ENCODE data around the gene OR2T4.

The OR2T4 gene, protein sequence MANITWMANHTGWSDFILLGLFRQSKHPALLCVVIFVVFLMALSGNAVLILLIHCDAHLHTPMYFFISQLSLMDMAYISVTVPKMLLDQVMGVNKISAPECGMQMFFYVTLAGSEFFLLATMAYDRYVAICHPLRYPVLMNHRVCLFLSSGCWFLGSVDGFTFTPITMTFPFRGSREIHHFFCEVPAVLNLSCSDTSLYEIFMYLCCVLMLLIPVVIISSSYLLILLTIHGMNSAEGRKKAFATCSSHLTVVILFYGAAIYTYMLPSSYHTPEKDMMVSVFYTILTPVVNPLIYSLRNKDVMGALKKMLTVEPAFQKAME

GRCh38 chr1:248361121-248361715 is at the start of gene OR2T4:
OR2T4 (plus strand) TSS chr1:248361665; CDS start chr1:248361665, 0 bp downstream.
- Histone ChIP-seq H3K4me2 (ENCODE audit: low read length) (no peak within 1 kb of the TSS), H3K27ac (ENCODE audit: low read depth, low read length, poor library complexity, severe bottlenecking) (no peak within 1 kb of the TSS)

DNA sequence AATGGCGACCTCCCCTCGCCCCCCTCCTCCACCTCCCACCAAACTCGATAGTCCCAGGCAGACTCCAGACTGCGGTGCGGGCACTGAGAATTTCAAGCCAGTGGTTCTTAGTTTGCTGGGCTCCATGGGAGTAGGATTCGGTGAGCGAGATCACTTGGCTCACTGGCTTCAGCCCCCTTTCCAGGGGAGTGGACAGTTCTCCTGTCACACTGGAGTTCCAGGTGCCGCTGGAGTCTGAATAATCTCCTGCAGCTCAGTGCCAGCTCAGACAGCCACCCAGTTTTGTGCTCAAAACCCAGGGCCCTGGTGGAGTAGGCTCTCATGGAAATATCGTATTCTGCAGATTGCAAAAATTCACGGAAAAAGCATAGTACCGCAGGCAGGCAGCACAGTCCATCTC is 44.7 kb upstream of the OR2T4 start:
- Histone ChIP-seq H2AFZ (ENCODE audit: low read length) (no peak overlapping the region), H3K4me1 (ENCODE audit: insufficient read depth, low read length, severe bottlenecking) (no peaks in the 10 kb centered on the region), H3K36me3 (ENCODE audit: insufficient read depth, low read length) (no peaks in the 10 kb centered on the region), H3K27ac (ENCODE audit: low read depth, low read length, poor library complexity, severe bottlenecking) (no peak overlapping the region), H3K4me3 (ENCODE audit: low read depth, low read length, poor library complexity, severe bottlenecking) (no peak overlapping the region), H3K9me2 (ENCODE audit: low read depth, low read length) (no peaks in the 10 kb centered on the region), H3K27me3 (ENCODE audit: insufficient read depth, low read length) (no peaks in the 10 kb centered on the region), H3K9me3 (ENCODE audit: low read length) (no peaks in the 10 kb centered on the region), H4K20me1 (ENCODE audit: insufficient read depth, low read length) (no peaks in the 10 kb centered on the region), H3K79me2 (ENCODE audit: insufficient read depth, low read length) (no peaks in the 10 kb centered on the region), H3F3A (ENCODE audit: insufficient read depth, low read length) (no peaks in the 10 kb centered on the region), H3K9ac (ENCODE audit: low read length) (no peak overlapping the region), H3K4me2 (ENCODE audit: low read length) (no peak overlapping the region)
- TF ChIP-seq, protein P1, sequence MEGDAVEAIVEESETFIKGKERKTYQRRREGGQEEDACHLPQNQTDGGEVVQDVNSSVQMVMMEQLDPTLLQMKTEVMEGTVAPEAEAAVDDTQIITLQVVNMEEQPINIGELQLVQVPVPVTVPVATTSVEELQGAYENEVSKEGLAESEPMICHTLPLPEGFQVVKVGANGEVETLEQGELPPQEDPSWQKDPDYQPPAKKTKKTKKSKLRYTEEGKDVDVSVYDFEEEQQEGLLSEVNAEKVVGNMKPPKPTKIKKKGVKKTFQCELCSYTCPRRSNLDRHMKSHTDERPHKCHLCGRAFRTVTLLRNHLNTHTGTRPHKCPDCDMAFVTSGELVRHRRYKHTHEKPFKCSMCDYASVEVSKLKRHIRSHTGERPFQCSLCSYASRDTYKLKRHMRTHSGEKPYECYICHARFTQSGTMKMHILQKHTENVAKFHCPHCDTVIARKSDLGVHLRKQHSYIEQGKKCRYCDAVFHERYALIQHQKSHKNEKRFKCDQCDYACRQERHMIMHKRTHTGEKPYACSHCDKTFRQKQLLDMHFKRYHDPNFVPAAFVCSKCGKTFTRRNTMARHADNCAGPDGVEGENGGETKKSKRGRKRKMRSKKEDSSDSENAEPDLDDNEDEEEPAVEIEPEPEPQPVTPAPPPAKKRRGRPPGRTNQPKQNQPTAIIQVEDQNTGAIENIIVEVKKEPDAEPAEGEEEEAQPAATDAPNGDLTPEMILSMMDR (IDR thresholded peaks at IDR 0.05; ENCODE audit: low read length) = no peak
- TF ChIP-seq EZH2 (IDR thresholded peaks at IDR 0.05; ENCODE audit: borderline replicate concordance, low read length) = no peak

More at GRCh38 chr1:248361121-248361715, at the start of gene OR2T4:
- Histone ChIP-seq H3K9ac (ENCODE audit: low read length) (no peak within 1 kb of the TSS), H3K4me1 (ENCODE audit: insufficient read depth, low read length, severe bottlenecking) (no peaks in the 10 kb centered on the region), H3K27me3 (ENCODE audit: insufficient read depth, low read length) (no peaks in the 10 kb centered on the region), H4K20me1 (ENCODE audit: insufficient read depth, low read length) (no peaks in the 10 kb centered on the region), H3K9me3 (ENCODE audit: low read length) (no peaks in the 10 kb centered on the region), H3K36me3 (ENCODE audit: insufficient read depth, low read length) (no peaks in the 10 kb centered on the region), H3K4me3 (ENCODE audit: low read depth, low read length, poor library complexity, severe bottlenecking) (no peak within 1 kb of the TSS), H2AFZ (ENCODE audit: low read length) (no peak within 1 kb of the TSS; the same call in 1 of the 2 replicates), H3K9me2 (ENCODE audit: low read depth, low read length) (no peaks in the 10 kb centered on the region), H3K79me2 (ENCODE audit: insufficient read depth, low read length) (no peaks in the 10 kb centered on the region), H3F3A (ENCODE audit: insufficient read depth, low read length) (no peaks in the 10 kb centered on the region)
- TF ChIP-seq, protein P1 (IDR thresholded peaks at IDR 0.05; ENCODE audit: low read length) = no peak

GRCh38 chr1:248324468-248324867 is 37.0 kb upstream of the OR2T4 start, which contains the start of gene OR2M7:
OR2M7 (minus strand) TSS chr1:248324568; CDS start chr1:248324568, 0 bp downstream.
- Histone ChIP-seq H3K4me3 (ENCODE audit: low read depth, low read length, poor library complexity, severe bottlenecking) (no peak within 1 kb of the TSS), H4K20me1 (ENCODE audit: insufficient read depth, low read length) (no peaks in the 10 kb centered on the region), H3K4me2 (ENCODE audit: low read length) (no peak within 1 kb of the TSS), H3F3A (ENCODE audit: insufficient read depth, low read length) (no peaks in the 10 kb centered on the region), H3K36me3 (ENCODE audit: insufficient read depth, low read length) (no peaks in the 10 kb centered on the region), H3K9ac (ENCODE audit: low read length) (no peak within 1 kb of the TSS), H3K9me2 (ENCODE audit: low read depth, low read length) (no peaks in the 10 kb centered on the region), H3K27me3 (ENCODE audit: insufficient read depth, low read length) (no peaks in the 10 kb centered on the region), H3K4me1 (ENCODE audit: insufficient read depth, low read length, severe bottlenecking) (no peaks in the 10 kb centered on the region), H3K9me3 (ENCODE audit: low read length) (no peaks in the 10 kb centered on the region), H3K79me2 (ENCODE audit: insufficient read depth, low read length) (no peaks in the 10 kb centered on the region), H3K27ac (ENCODE audit: low read depth, low read length, poor library complexity, severe bottlenecking) (no peak within 1 kb of the TSS), H2AFZ (ENCODE audit: low read length) (no peak within 1 kb of the TSS)
- TF ChIP-seq, protein P1 (IDR thresholded peaks at IDR 0.05; ENCODE audit: low read length) = no peak
- no peak for TF ChIP-seq EZH2 (IDR thresholded peaks at IDR 0.05; ENCODE audit: borderline replicate concordance, low read length)

All from OCI-LY1 (cell line).